ENCODE data around the gene FOXJ3.

GRCh38 chr1:42370876-42371549 is 36.0 kb upstream of the FOXJ3 start:
- TF ChIP-seq CTCF (IDR thresholded peaks at IDR 0.05 in 8 of 11, conservative IDR thresholded peaks at IDR 0.05 in 3 of 11) (no peak), POLR2A (IDR thresholded peaks at IDR 0.05) (no peak), POLR2AphosphoS5 (IDR thresholded peaks at IDR 0.05) (no peak)

Measured in spleen (tissue), 7 donors.